ENCODE measurements around the gene CACNB3.

The CACNB3 gene

GRCh38 chr12:48800457-48800856 lies 17.8 kb upstream of the CACNB3 start:
- DNase-seq (ENCODE audit: low read depth in 2 of 2) = no peak
- H3K4me3 ChIP-seq (replicated peaks in 1 of 2; ENCODE audit: low read depth in 2 of 2, low read length in 2 of 2) = no peak overlapping the region
- TF ChIP-seq CTCF (IDR thresholded peaks at IDR 0.05; ENCODE audit: low read depth, low read length) = no peak

- TF ChIP-seq CTCF (IDR thresholded peaks at IDR 0.05; ENCODE audit: low read depth, low read length) = no peak
- H3K4me3 ChIP-seq (replicated peaks in 1 of 2; ENCODE audit: low read depth in 2 of 2, low read length in 2 of 2) = no peak overlapping the region
Observed at GRCh38 chr12:48800971-48801370, 17.3 kb upstream of the CACNB3 start.

GRCh38 chr12:48803675-48804074 lies 14.6 kb upstream of the CACNB3 start:
- no peak for TF ChIP-seq CTCF (IDR thresholded peaks at IDR 0.05; ENCODE audit: low read depth, low read length)
- no peak overlapping the region for H3K4me3 ChIP-seq (replicated peaks in 1 of 2; ENCODE audit: low read depth in 2 of 2, low read length in 2 of 2)
- DNase-seq (ENCODE audit: low read depth in 2 of 2) = no peak

More at GRCh38 chr12:48800971-48801370, 17.3 kb upstream of the CACNB3 start:
- no peak for DNase-seq (ENCODE audit: low read depth in 2 of 2)

GRCh38 chr12:48807981-48808380 lies 10.3 kb upstream of the CACNB3 start:
- TF ChIP-seq CTCF (IDR thresholded peaks at IDR 0.05; ENCODE audit: low read depth, low read length) = no peak
- no peak overlapping the region for H3K4me3 ChIP-seq (replicated peaks in 1 of 2; ENCODE audit: low read depth in 2 of 2, low read length in 2 of 2)
- DNase-seq (ENCODE audit: low read depth in 2 of 2) = no peak

DNA sequence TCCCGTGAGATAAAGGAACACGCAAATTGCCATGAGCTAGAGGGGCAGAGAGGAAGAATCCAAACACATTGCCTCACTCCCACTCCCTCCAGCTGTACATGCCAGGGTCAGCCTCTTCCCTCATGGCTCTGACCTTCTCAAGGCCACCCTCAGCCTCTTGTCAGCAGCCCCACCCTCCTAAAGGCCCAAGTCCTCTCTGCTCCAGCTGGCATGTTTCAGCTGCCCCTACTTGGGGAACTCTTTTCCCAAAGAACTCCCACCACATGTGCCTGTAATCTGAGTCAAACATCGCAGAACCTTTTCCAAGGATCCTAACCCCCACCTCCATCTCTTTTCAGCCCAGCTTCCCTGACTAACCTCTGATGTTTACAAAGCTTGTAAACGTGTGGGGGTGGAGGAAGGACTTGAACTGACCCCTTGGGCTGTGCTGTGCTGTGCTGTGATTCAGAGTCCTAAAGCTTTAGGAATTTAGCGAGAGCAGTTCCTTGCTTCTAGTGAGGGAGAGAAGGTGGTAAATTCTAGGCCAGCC lies 7.3 kb upstream of the CACNB3 start:
- H3K4me3 ChIP-seq (replicated peaks in 1 of 2; ENCODE audit: low read depth in 2 of 2, low read length in 2 of 2) = no peak overlapping the region
- DNase-seq (ENCODE audit: low read depth in 2 of 2) = peak; percentile 81 to 83
- TF ChIP-seq CTCF (IDR thresholded peaks at IDR 0.05; ENCODE audit: low read depth, low read length) = no peak

GRCh38 chr12:48811437-48812090 lies 6.7 kb upstream of the CACNB3 start:
- no peak for DNase-seq (ENCODE audit: low read depth in 2 of 2)
- H3K4me3 ChIP-seq (replicated peaks in 1 of 2; ENCODE audit: low read depth in 2 of 2, low read length in 2 of 2) = no peak overlapping the region
- no peak for TF ChIP-seq CTCF (IDR thresholded peaks at IDR 0.05; ENCODE audit: low read depth, low read length)

GRCh38 chr12:48812389-48812788 lies 5.9 kb upstream of the CACNB3 start:
- no peak for TF ChIP-seq CTCF (IDR thresholded peaks at IDR 0.05; ENCODE audit: low read depth, low read length)
- H3K4me3 ChIP-seq (replicated peaks in 1 of 2; ENCODE audit: low read depth in 2 of 2, low read length in 2 of 2) = no peak overlapping the region
- no peak for DNase-seq (ENCODE audit: low read depth in 2 of 2)

Data from cardiac fibroblast (primary cell).